Myocyte (in vitro differentiated cells): ENCODE data around the gene ANAPC4. TPM values are rescaled to one million over a fixed set of nuclear protein-coding genes. Genes with fewer than 3 reads are reported as not detected.

Experiments used
- total RNA-seq: library from RNA; depleted of rRNA; stranded (reverse); fragments of >200 nt; gene quantifications from 2 replicates; pipeline ENCODE4 v1.2.3, GENCODE V29; 2014

ANAPC4 gene
- total RNA-seq, 1 donor from 2014 or later: 16.8 TPM

Other genes with a start within 250 kb of the ANAPC4 start
- gene SEPSECS, start 216.8 kb upstream of the ANAPC4 start, total RNA-seq: 5.3 and 6.0 TPM in 2 replicates
- 8.3 and 13.9 TPM in 2 replicates for gene PI4K2B, start 143.2 kb upstream of the ANAPC4 start, total RNA-seq
- 12.3 and 14.0 TPM in 2 replicates for gene ZCCHC4, start 64.5 kb upstream of the ANAPC4 start, total RNA-seq